IgD-negative memory B cell (primary cell): ENCODE measurements around the gene ANKH. TPM values are rescaled to one million over a fixed set of nuclear protein-coding genes. Genes with fewer than 3 reads are reported as not detected.

Experiments
- H3K27ac Mint-ChIP-seq, 3 donors: one replicate each; pipeline ENCODE4 v1.8.0; 2020 to 2022; ENCODE audit warnings: mild to moderate bottlenecking in 3 of 3, mixed read lengths in 3 of 3, moderate library complexity in 1 of 3
- H3K27me3 Mint-ChIP-seq: one replicate; pipeline ENCODE4 v1.8.0; 2021; ENCODE audit warnings: mixed read lengths
- H3K36me3 Mint-ChIP-seq: one replicate; pipeline ENCODE4 v1.8.0; 2020; ENCODE audit warnings: mild to moderate bottlenecking, mixed read lengths
- H3K4me1 Mint-ChIP-seq, 3 donors: one replicate each; pipeline ENCODE4 v1.8.0; 2020 to 2022; ENCODE audit warnings: mixed read lengths in 3 of 3, mild to moderate bottlenecking in 1 of 3
- H3K4me3 Mint-ChIP-seq, 4 donors: one replicate each; pipeline ENCODE4 v1.8.0; 2020 to 2022; ENCODE audit warnings: mild to moderate bottlenecking in 4 of 4, mixed read lengths in 4 of 4, moderate library complexity in 3 of 4
- H3K9me3 Mint-ChIP-seq, 3 donors: one replicate each; pipeline ENCODE4 v1.8.0; 2020 to 2021; ENCODE audit warnings: mixed read lengths in 3 of 3, mild to moderate bottlenecking in 1 of 3
- polyA plus RNA-seq: library from polyadenylated mRNA; unstranded; fragments of 300-500 nt; fragmentation: Illumina TruSeq; gene quantifications from one replicate; pipeline ENCODE4 v1.2.3, GENCODE V29; 2021

The ANKH gene
- polyA plus RNA-seq, 1 donor from 2014 or later = 18.4 TPM

- Mint-ChIP-seq H3K9me3 (no peaks in the 10 kb centered on the region), H3K4me1 (peaks cover 0 to 8% (median 0%) of the 10 kb centered on the region in 3 donors), H3K27ac (no peak overlapping the region), H3K27me3 (no peaks in the 10 kb centered on the region), H3K36me3 (no peaks in the 10 kb centered on the region), H3K4me3 (no peak overlapping the region)
These were observed 152.8 kb downstream of the ANKH start for GRCh38 chr5:14718778-14719177.

GRCh38 chr5:14716755-14717752 lies 154.5 kb downstream of the ANKH start:
- Mint-ChIP-seq H3K27ac (peak overlapping the region in 2 of 3 donors; percentile 73 to 83), H3K27me3 (no peaks in the 10 kb centered on the region), H3K4me3 (no peak overlapping the region), H3K36me3 (peaks cover 3% of the 10 kb centered on the region), H3K4me1 (peaks cover 0 to 4% (median 2%) of the 10 kb centered on the region in 3 donors), H3K9me3 (no peaks in the 10 kb centered on the region)

GRCh38 chr5:14715481-14715880 lies 156.1 kb downstream of the ANKH start:
- Mint-ChIP-seq H3K36me3 (peaks cover 3% of the 10 kb centered on the region), H3K4me3 (no peak overlapping the region), H3K27me3 (no peaks in the 10 kb centered on the region), H3K4me1 (peaks cover 0 to 4% (median 2%) of the 10 kb centered on the region in 3 donors), H3K9me3 (no peaks in the 10 kb centered on the region), H3K27ac (no peak overlapping the region)

GRCh38 chr5:14714706-14715105 lies 156.9 kb downstream of the ANKH start:
- no peak overlapping the region for H3K4me3 Mint-ChIP-seq
- no peaks in the 10 kb centered on the region for H3K9me3 Mint-ChIP-seq
- H3K4me1 Mint-ChIP-seq = peaks cover 0 to 4% (median 2%) of the 10 kb centered on the region in 3 donors
- H3K36me3 Mint-ChIP-seq = peaks cover 3% of the 10 kb centered on the region
- H3K27me3 Mint-ChIP-seq = no peaks in the 10 kb centered on the region
- peak overlapping the region in 1 of 3 donors; percentile 78 for H3K27ac Mint-ChIP-seq

GRCh38 chr5:14713476-14714390 lies 157.8 kb downstream of the ANKH start:
- H3K9me3 Mint-ChIP-seq = no peaks in the 10 kb centered on the region
- H3K36me3 Mint-ChIP-seq = peaks cover 3% of the 10 kb centered on the region
- no peak overlapping the region for H3K4me3 Mint-ChIP-seq
- H3K27me3 Mint-ChIP-seq = no peaks in the 10 kb centered on the region
- peak overlapping the region in 2 of 3 donors; percentile 78 to 82 for H3K27ac Mint-ChIP-seq
- peaks cover 0 to 2% (median 0%) of the 10 kb centered on the region in 3 donors for H3K4me1 Mint-ChIP-seq

GRCh38 chr5:14712666-14713065 lies 158.9 kb downstream of the ANKH start:
- no peaks in the 10 kb centered on the region for H3K27me3 Mint-ChIP-seq
- peaks cover 3% of the 10 kb centered on the region for H3K36me3 Mint-ChIP-seq
- H3K27ac Mint-ChIP-seq = peak overlapping the region in 1 of 3 donors; percentile 37

GRCh38 chr5:14712131-14712530 lies 159.4 kb downstream of the ANKH start:
- H3K4me1 Mint-ChIP-seq = peaks cover 0 to 6% (median 2%) of the 10 kb centered on the region in 3 donors
- H3K27me3 Mint-ChIP-seq = no peaks in the 10 kb centered on the region
- H3K4me3 Mint-ChIP-seq = no peak overlapping the region
- H3K36me3 Mint-ChIP-seq = peaks cover 3% of the 10 kb centered on the region
- H3K9me3 Mint-ChIP-seq = no peaks in the 10 kb centered on the region
- H3K27ac Mint-ChIP-seq = peak overlapping the region in 2 of 3 donors; percentile 37 to 80

More at GRCh38 chr5:14712666-14713065, 158.9 kb downstream of the ANKH start:
- Mint-ChIP-seq H3K4me3 (no peak overlapping the region), H3K9me3 (no peaks in the 10 kb centered on the region), H3K4me1 (peaks cover 0 to 5% (median 2%) of the 10 kb centered on the region in 3 donors)

- no peaks in the 10 kb centered on the region for H3K9me3 Mint-ChIP-seq
- H3K4me1 Mint-ChIP-seq = peaks cover 7 to 18% (median 13%) of the 10 kb centered on the region in 3 donors
- H3K4me3 Mint-ChIP-seq = no peak overlapping the region
- peaks cover 4% of the 10 kb centered on the region for H3K36me3 Mint-ChIP-seq
- peak overlapping the region in 2 of 3 donors; percentile 59 to 84 for H3K27ac Mint-ChIP-seq
- H3K27me3 Mint-ChIP-seq = no peaks in the 10 kb centered on the region
These were observed 161.1 kb downstream of the ANKH start for GRCh38 chr5:14710313-14710994.

- Mint-ChIP-seq H3K4me3 (no peak overlapping the region), H3K36me3 (peaks cover 9% of the 10 kb centered on the region), H3K4me1 (peaks cover 7 to 22% (median 13%) of the 10 kb centered on the region in 3 donors), H3K27ac (peak overlapping the region; percentile 23 to 69 (median 63)), H3K27me3 (no peaks in the 10 kb centered on the region), H3K9me3 (no peaks in the 10 kb centered on the region)
These were observed 163.0 kb downstream of the ANKH start for GRCh38 chr5:14708551-14708950.

- H3K27ac Mint-ChIP-seq = peak overlapping the region; percentile 6 to 72 (median 67)
- H3K27me3 Mint-ChIP-seq = no peaks in the 10 kb centered on the region
- peaks cover 9% of the 10 kb centered on the region for H3K36me3 Mint-ChIP-seq
- H3K4me1 Mint-ChIP-seq = peaks cover 7 to 22% (median 13%) of the 10 kb centered on the region in 3 donors
- H3K4me3 Mint-ChIP-seq = no peak overlapping the region
- H3K9me3 Mint-ChIP-seq = no peaks in the 10 kb centered on the region
These were observed 163.7 kb downstream of the ANKH start for GRCh38 chr5:14707811-14708390.

GRCh38 chr5:14706615-14707021 lies 165.0 kb downstream of the ANKH start:
- peak overlapping the region; percentile 72 to 91 (median 89) for H3K27ac Mint-ChIP-seq
- no peaks in the 10 kb centered on the region for H3K9me3 Mint-ChIP-seq
- no peaks in the 10 kb centered on the region for H3K27me3 Mint-ChIP-seq
- peak overlapping the region in 1 of 4 donors; percentile 74 for H3K4me3 Mint-ChIP-seq
- H3K4me1 Mint-ChIP-seq = peaks cover 8 to 22% (median 13%) of the 10 kb centered on the region in 3 donors
- peaks cover 9% of the 10 kb centered on the region for H3K36me3 Mint-ChIP-seq

GRCh38 chr5:14705556-14705955 lies 166.0 kb downstream of the ANKH start:
- peaks cover 8 to 22% (median 13%) of the 10 kb centered on the region in 3 donors for H3K4me1 Mint-ChIP-seq
- H3K4me3 Mint-ChIP-seq = no peak overlapping the region
- no peaks in the 10 kb centered on the region for H3K27me3 Mint-ChIP-seq
- H3K27ac Mint-ChIP-seq = peak overlapping the region in 2 of 3 donors; percentile 62 to 72
- H3K36me3 Mint-ChIP-seq = peaks cover 9% of the 10 kb centered on the region
- no peaks in the 10 kb centered on the region for H3K9me3 Mint-ChIP-seq

GRCh38 chr5:14702238-14702839 lies 169.2 kb downstream of the ANKH start:
- Mint-ChIP-seq H3K9me3 (no peaks in the 10 kb centered on the region), H3K27me3 (no peaks in the 10 kb centered on the region), H3K4me3 (no peak overlapping the region), H3K27ac (peak overlapping the region in 2 of 3 donors; percentile 59 to 78), H3K4me1 (peaks cover 8 to 23% (median 13%) of the 10 kb centered on the region in 3 donors), H3K36me3 (peaks cover 16% of the 10 kb centered on the region)
